ENCODE measurements around the gene MST1. TPM values are rescaled to one million over a fixed set of nuclear protein-coding genes. Genes with fewer than 3 reads are reported as not detected.

Gene MST1
- total RNA-seq, 4 donors from 2014 or later: 12.9 to 24.7 (median 17.4) TPM

DNA sequence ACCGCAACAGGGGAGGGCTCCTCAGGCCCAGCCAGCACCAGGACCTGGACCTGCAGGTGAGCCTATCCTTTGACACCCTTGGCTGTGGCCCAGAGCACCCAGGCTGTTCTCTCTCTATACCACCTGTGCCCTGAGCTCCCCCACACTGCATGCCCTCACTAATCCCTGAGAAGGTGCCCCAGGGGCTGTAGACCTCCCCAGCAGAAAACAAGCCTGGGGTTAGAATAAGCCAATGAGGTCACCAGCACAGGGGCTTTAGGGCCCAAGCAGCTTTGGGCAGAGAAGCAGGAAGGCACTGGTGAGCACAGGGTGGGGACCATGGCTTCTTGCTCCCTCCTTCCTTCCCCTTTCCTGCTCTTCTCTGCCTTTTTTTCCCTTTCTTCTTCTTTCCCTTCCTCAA lies 25.4 kb downstream of the MST1 start:
- no peak for DNase-seq (ENCODE audit: low spot score in 2 of 2)
- no peak overlapping the region for H3K4me3 ChIP-seq (ENCODE audit: low read depth, poor library complexity, severe bottlenecking)
- WGBS, 2 donors: 100% methylated on average over 1 of the region's 1 CpG
- intact Hi-C loops (cut with DNase I; ENCODE audit: low total_unique reads): loop anchor here (2.0 kb wide), 1 partner anchor 121 kb away; no protein-coding TSS in a partner anchor
- TF ChIP-seq POLR2A (IDR thresholded peaks at IDR 0.05) (no peak), CTCF (IDR thresholded peaks at IDR 0.05) (no peak)

GRCh38 chr3:49662720-49663413 lies 26.4 kb downstream of the MST1 start:
- H3K4me3 ChIP-seq (ENCODE audit: low read depth, poor library complexity, severe bottlenecking): no peak overlapping the region
- WGBS, 2 donors: 94 to 96% methylated on average over 27 to 32 of the region's 34 CpGs
- TF ChIP-seq POLR2A (IDR thresholded peaks at IDR 0.05) (no peak), CTCF (IDR thresholded peaks at IDR 0.05) (no peak)
- DNase-seq (ENCODE audit: low spot score in 2 of 2): no peak
- intact Hi-C loops (cut with DNase I; ENCODE audit: low total_unique reads): loop anchor here (2.0 kb wide), 1 partner anchor 120 kb away; no protein-coding TSS in a partner anchor

DNA sequence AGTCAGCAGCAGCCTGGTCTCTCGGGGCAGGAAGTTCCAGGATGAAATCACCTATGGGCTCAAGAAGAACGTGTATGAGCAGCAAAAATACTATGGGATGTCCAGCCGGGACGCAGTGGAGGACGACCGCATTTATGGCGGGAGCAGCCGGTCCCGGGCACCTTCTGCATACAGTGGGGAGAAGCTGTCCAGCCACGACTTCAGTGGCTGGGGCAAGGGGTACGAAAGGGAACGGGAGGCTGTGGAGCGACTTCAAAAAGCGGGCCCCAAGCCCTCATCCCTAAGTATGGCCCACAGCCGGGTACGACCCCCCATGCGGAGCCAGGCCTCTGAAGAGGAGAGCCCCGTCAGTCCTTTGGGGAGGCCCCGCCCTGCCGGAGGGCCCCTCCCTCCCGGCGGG lies 27.3 kb downstream of the MST1 start:
- TF ChIP-seq CTCF (IDR thresholded peaks at IDR 0.05): no peak
- no peak for TF ChIP-seq POLR2A (IDR thresholded peaks at IDR 0.05)
- no peak overlapping the region for H3K4me3 ChIP-seq (ENCODE audit: low read depth, poor library complexity, severe bottlenecking)
- 85% methylated on average over 20 to 22 of the region's 22 CpGs for WGBS, 2 donors
- no peak for DNase-seq (ENCODE audit: low spot score in 2 of 2)
- intact Hi-C loops (cut with DNase I; ENCODE audit: low total_unique reads): loop anchor here (2.0 kb wide), 1 partner anchor 119 kb away; no protein-coding TSS in a partner anchor

DNA sequence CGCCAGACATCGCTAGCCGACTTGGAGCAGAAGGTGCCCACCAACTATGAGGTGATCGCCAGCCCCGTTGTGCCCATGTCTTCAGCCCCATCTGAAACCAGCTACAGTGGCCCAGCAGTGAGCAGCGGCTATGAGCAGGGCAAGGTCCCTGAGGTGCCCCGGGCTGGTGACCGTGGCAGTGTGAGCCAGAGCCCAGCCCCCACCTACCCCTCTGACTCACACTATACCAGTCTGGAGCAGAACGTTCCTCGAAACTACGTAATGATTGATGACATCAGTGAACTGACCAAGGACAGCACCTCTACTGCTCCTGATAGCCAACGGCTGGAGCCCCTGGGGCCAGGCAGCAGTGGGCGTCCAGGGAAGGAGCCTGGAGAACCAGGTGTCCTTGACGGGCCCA lies 28.0 kb downstream of the MST1 start:
- intact Hi-C loops (cut with DNase I; ENCODE audit: low total_unique reads): no loop called here
- no peak for DNase-seq (ENCODE audit: low spot score in 2 of 2)
- TF ChIP-seq CTCF (IDR thresholded peaks at IDR 0.05): no peak
- H3K4me3 ChIP-seq (ENCODE audit: low read depth, poor library complexity, severe bottlenecking): no peak overlapping the region
- WGBS, 2 donors: 84 to 91% methylated on average over 14 of the region's 14 CpGs

DNA sequence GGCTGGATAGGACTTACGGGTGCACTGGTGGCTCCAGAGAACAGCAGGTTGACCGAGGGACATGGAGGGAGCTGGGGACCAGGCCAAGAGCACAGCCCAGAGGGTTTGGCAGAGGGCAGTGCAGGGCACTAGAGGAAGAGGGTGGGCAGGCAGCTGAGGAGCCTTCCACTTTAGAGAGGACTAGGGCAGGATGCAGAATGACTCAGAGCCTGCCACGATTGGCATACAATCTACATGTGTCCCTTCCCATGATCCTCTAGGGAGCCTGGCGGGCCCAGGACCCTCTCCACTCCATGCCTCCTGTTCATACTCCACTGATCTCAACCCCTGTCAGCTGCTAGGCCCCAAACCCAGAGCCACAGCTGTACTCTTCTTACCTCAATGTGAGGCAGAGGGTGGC lies 29.5 kb downstream of the MST1 start:
- no peak for TF ChIP-seq CTCF (IDR thresholded peaks at IDR 0.05)
- TF ChIP-seq POLR2A (IDR thresholded peaks at IDR 0.05): no peak
- intact Hi-C loops (cut with DNase I; ENCODE audit: low total_unique reads): no loop called here
- no peak overlapping the region for H3K4me3 ChIP-seq (ENCODE audit: low read depth, poor library complexity, severe bottlenecking)
- no peak for DNase-seq (ENCODE audit: low spot score in 2 of 2)
- 74 to 77% methylated on average over 4 of the region's 4 CpGs for WGBS, 2 donors

DNA sequence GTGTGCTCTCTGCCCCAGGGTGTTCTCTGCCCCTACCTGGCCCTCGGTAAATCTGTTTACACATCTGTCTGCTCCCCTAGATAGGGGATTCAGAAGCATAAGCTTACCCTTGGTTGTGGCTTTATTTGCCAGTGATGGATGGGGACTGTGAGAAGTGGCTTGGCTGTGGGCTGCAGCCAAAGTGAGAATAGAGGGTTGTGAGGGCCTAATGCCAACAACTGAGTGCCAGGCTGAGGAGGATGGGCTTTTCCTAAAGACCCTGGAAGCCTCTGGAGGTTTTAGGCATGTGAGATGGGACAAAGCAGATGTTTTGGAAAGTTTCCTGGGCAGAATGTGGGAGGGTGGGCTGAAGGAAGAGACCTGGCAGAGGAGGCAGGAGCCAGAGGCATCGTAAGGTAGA lies 30.6 kb downstream of the MST1 start:
- 67 to 71% methylated on average over 2 of the region's 2 CpGs for WGBS, 2 donors
- no peak for DNase-seq (ENCODE audit: low spot score in 2 of 2)
- intact Hi-C loops (cut with DNase I; ENCODE audit: low total_unique reads): no loop called here
- no peak for TF ChIP-seq POLR2A (IDR thresholded peaks at IDR 0.05)
- no peak for TF ChIP-seq CTCF (IDR thresholded peaks at IDR 0.05)
- no peak overlapping the region for H3K4me3 ChIP-seq (ENCODE audit: low read depth, poor library complexity, severe bottlenecking)
